ENCODE results near the gene SLFN12. TPM values are rescaled to one million over a fixed set of nuclear protein-coding genes. Genes with fewer than 3 reads are reported as not detected.

SLFN12 gene
- total and polyA plus RNA-seq, 10 of the 15 experiments (the other 5 are each of a cell fraction or from before 2014, with no cell fraction given), result 8.7 to 18.5 (median 13.4) TPM

- 2% methylated on average over 22 of the region's 22 CpGs for WGBS (ENCODE audit: insufficient coverage, insufficient replicate concordance, low lambda C conversion rate, missing lambda C conversion rate)
- FAIRE-seq (no peak), DNase-seq (ENCODE audit: low read depth, low spot score) (peak; percentile 30), ATAC-seq (peak; percentile 80)
- peak within 1 kb of the TSS; percentile 42; the same call in 1 of the 2 replicates for H3K9ac ChIP-seq (ENCODE audit: control insufficient read depth, insufficient read depth, low read length)
- ChIA-PET CTCF (interaction anchor here (0.5 to 1.9 kb wide), 8 partner anchors 13 to 974 kb away, joined by 3 to 10 read pairs (median 4); partner anchors contain the start of gene SLFN12L), RAD21 (ENCODE audit: unreplicated experiment) (interaction anchor here (0.6 to 3.5 kb wide), 11 partner anchors 30 to 173 kb away, joined by 3 to 19 read pairs (median 4); partner anchors contain the start of gene SLFN13), SMC1A (ENCODE audit: uncharacterized antibody, unreplicated experiment) (interaction anchor here (0.6 to 3.6 kb wide), 11 partner anchors 10 to 165 kb away, joined by 3 to 13 read pairs (median 3); partner anchors contain the start of genes SLFN12 and SLFN13), POLR2A (interaction anchor here (1.0 to 1.5 kb wide), 8 partner anchors 12 to 165 kb away, joined by 3 to 11 read pairs (median 5); partner anchors contain the start of gene SLFN13)
- intact Hi-C loops (cut with micrococcal nuclease; ENCODE audit: unreplicated experiment), result loop anchor here (1.0 kb wide), 1 partner anchor 75 kb away; the partner anchor contains the start of gene SLFN13
- no TSS peak for BruUV-seq (replicated peaks)
- H3K27ac ChIP-seq (ENCODE audit: control insufficient read depth, insufficient read depth), result no peak within 1 kb of the TSS; the same call in 1 of the 2 replicates
- H3K4me3 ChIP-seq, result peak within 1 kb of the TSS; percentile 70
- H3K27me3 ChIP-seq (replicated peaks in 1 of 2; ENCODE audit: control insufficient read depth in 2 of 2, insufficient read depth in 2 of 2, low read length in 1 of 2), result peaks cover 0 to 9% of the 10 kb centered on the region in 2 experiments; a peak in 3 of 4 replicates
- peak within 1 kb of the TSS; percentile 95 for H3K4me2 ChIP-seq (ENCODE audit: control insufficient read depth, insufficient read depth)
- H3K4me1 ChIP-seq (ENCODE audit: control insufficient read depth, insufficient read depth, low read length), result peaks cover 3% of the 10 kb centered on the region
- no peaks in the 10 kb centered on the region for H4K20me1 ChIP-seq (ENCODE audit: control insufficient read depth, insufficient read depth)
- in situ Hi-C loops (cut with MboI), result loop anchor here (5.0 kb wide), 1 partner anchor 164 kb away; the partner anchor contains the start of gene SLFN12L
- peak within 1 kb of the TSS; percentile 72 for H2AFZ ChIP-seq (ENCODE audit: control insufficient read depth, low read depth, low read length)
- H3K9me3 ChIP-seq (replicated peaks; ENCODE audit: control insufficient read depth, insufficient read depth, low read length), result peaks cover 3% of the 10 kb centered on the region; the same call in 1 of the 3 replicates
- H3K36me3 ChIP-seq (ENCODE audit: control insufficient read depth in 2 of 2, insufficient read depth in 2 of 2, low read length in 1 of 2), result no peaks in the 10 kb centered on the region
- no peaks in the 10 kb centered on the region for H3K79me2 ChIP-seq (ENCODE audit: control insufficient read depth, insufficient read depth, low read length)
- TF ChIP-seq HDGF (IDR thresholded peaks at IDR 0.05) (0 out of 2 replicates have a peak, but pooled peaks have one; percentile 32), POU2F2 (IDR thresholded peaks at IDR 0.05; ENCODE audit: borderline replicate concordance, low read depth, low read length) (peak; percentile 67; the same call in 1 of the 3 replicates), E2F8 (IDR thresholded peaks at IDR 0.05; ENCODE audit: low read depth, partially characterized antibody) (peak; percentile 40), RFX5 (IDR thresholded peaks at IDR 0.05; ENCODE audit: low read depth, low read length) (no peak), EGR1 (IDR thresholded peaks at IDR 0.05; ENCODE audit: borderline replicate concordance in 1 of 2, low read depth in 2 of 2, low read length in 2 of 2) (peak in 1 of 2 experiments; percentile 92; a peak in 2 of 3 replicates), POLR2AphosphoS5 (IDR thresholded peaks at IDR 0.05; ENCODE audit: low read length) (peak; percentile 92), RBBP5 (conservative IDR thresholded peaks at IDR 0.05) (no peak), SMAD5 (IDR thresholded peaks at IDR 0.05; ENCODE audit: low read depth) (peak; percentile 95), PML (IDR thresholded peaks at IDR 0.05; ENCODE audit: low read length) (peak; percentile 87; the same call in 1 of the 2 replicates), ATF7 (IDR thresholded peaks at IDR 0.05; ENCODE audit: low read depth) (peak; percentile 20; the same call in 1 of the 2 replicates), NR2F1 (conservative IDR thresholded peaks at IDR 0.05) (peak; percentile 60; the same call in 1 of the 2 replicates), CREM (IDR thresholded peaks at IDR 0.05; ENCODE audit: low read depth) (peak; percentile 53; the same call in 1 of the 2 replicates), ASH2L (IDR thresholded peaks at IDR 0.05; ENCODE audit: borderline replicate concordance, low read depth) (no peak)
- TF ChIP-seq, protein P1, sequence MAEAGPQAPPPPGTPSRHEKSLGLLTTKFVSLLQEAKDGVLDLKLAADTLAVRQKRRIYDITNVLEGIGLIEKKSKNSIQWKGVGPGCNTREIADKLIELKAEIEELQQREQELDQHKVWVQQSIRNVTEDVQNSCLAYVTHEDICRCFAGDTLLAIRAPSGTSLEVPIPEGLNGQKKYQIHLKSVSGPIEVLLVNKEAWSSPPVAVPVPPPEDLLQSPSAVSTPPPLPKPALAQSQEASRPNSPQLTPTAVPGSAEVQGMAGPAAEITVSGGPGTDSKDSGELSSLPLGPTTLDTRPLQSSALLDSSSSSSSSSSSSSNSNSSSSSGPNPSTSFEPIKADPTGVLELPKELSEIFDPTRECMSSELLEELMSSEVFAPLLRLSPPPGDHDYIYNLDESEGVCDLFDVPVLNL (IDR thresholded peaks at IDR 0.05; ENCODE audit: low read depth, low read length), result peak; percentile 83
- TF ChIP-seq, protein P2, sequence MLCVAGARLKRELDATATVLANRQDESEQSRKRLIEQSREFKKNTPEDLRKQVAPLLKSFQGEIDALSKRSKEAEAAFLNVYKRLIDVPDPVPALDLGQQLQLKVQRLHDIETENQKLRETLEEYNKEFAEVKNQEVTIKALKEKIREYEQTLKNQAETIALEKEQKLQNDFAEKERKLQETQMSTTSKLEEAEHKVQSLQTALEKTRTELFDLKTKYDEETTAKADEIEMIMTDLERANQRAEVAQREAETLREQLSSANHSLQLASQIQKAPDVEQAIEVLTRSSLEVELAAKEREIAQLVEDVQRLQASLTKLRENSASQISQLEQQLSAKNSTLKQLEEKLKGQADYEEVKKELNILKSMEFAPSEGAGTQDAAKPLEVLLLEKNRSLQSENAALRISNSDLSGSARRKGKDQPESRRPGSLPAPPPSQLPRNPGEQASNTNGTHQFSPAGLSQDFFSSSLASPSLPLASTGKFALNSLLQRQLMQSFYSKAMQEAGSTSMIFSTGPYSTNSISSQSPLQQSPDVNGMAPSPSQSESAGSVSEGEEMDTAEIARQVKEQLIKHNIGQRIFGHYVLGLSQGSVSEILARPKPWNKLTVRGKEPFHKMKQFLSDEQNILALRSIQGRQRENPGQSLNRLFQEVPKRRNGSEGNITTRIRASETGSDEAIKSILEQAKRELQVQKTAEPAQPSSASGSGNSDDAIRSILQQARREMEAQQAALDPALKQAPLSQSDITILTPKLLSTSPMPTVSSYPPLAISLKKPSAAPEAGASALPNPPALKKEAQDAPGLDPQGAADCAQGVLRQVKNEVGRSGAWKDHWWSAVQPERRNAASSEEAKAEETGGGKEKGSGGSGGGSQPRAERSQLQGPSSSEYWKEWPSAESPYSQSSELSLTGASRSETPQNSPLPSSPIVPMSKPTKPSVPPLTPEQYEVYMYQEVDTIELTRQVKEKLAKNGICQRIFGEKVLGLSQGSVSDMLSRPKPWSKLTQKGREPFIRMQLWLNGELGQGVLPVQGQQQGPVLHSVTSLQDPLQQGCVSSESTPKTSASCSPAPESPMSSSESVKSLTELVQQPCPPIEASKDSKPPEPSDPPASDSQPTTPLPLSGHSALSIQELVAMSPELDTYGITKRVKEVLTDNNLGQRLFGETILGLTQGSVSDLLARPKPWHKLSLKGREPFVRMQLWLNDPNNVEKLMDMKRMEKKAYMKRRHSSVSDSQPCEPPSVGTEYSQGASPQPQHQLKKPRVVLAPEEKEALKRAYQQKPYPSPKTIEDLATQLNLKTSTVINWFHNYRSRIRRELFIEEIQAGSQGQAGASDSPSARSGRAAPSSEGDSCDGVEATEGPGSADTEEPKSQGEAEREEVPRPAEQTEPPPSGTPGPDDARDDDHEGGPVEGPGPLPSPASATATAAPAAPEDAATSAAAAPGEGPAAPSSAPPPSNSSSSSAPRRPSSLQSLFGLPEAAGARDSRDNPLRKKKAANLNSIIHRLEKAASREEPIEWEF (IDR thresholded peaks at IDR 0.05; ENCODE audit: insufficient replicate concordance, low read depth, low read length), result no peak
Measured at GRCh38 chr17:35373534-35373983, 58.7 kb downstream of the SLFN12 start, which contains the start of gene SLFN11. Gene SLFN11 (minus strand): TSS chr17:35373621. CDS start chr17:35363807, 9,814 bp downstream.
